Rectal smooth muscle tissue (tissue), 1 donor: Measurements from ENCODE around the gene LARGE1.

Experiments used
- H3K27ac ChIP-seq: one replicate; pipeline ENCODE4 v1.7.0; 2013; ENCODE audit warnings: low read depth, low read length, inconsistent platforms
- H3K27me3 ChIP-seq: one replicate; pipeline ENCODE4 v1.7.0; 2013; ENCODE audit warnings: low read length; ENCODE audit not compliant: control insufficient read depth, insufficient read depth
- H3K36me3 ChIP-seq: one replicate; pipeline ENCODE4 v1.7.0; 2013; ENCODE audit warnings: low read length; ENCODE audit not compliant: control insufficient read depth, insufficient read depth
- H3K4me1 ChIP-seq: one replicate; pipeline ENCODE4 v1.7.0; 2013; ENCODE audit warnings: low read length; ENCODE audit not compliant: control insufficient read depth, insufficient read depth
- H3K4me3 ChIP-seq: one replicate; pipeline ENCODE4 v1.7.0; 2013; ENCODE audit warnings: low read length
- H3K9ac ChIP-seq: one replicate; pipeline ENCODE4 v1.7.0; 2013; ENCODE audit warnings: low read length

LARGE1 gene

GRCh38 chr22:33796494-33796893, 123.8 kb downstream of the LARGE1 start:
- H3K4me3 ChIP-seq = no peak overlapping the region
- no peaks in the 10 kb centered on the region for H3K36me3 ChIP-seq
- peaks cover 8% of the 10 kb centered on the region for H3K4me1 ChIP-seq
- no peaks in the 10 kb centered on the region for H3K27me3 ChIP-seq
- H3K9ac ChIP-seq = no peak overlapping the region
- H3K27ac ChIP-seq = no peak overlapping the region

- Histone ChIP-seq H3K9ac (no peak overlapping the region), H3K4me3 (no peak overlapping the region), H3K27ac (peak overlapping the region; percentile 69)
Measured at GRCh38 chr22:33793475-33793874, 126.8 kb downstream of the LARGE1 start.

DNA sequence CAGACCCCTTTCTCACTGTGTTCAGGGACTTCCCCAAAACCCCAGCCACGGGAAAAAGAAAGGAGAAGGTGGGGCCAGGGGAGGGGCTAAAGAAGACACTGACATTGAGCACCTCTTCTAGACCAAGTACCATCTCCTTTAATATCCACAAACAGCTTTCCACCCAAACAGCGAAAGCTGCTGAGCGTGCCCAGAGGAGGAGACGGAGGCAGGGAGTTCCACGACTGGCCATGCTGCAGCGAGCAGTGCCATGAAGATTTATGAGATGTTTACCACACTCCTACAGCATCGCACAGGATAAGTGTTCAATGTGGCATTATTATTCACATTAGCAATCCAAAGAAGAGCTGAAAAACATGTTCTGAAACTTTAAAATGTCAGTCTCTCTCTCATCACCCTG, 127.4 kb downstream of the LARGE1 start:
- peak overlapping the region; percentile 69 for H3K27ac ChIP-seq

More at GRCh38 chr22:33793475-33793874, 126.8 kb downstream of the LARGE1 start:
- Histone ChIP-seq H3K36me3 (no peaks in the 10 kb centered on the region), H3K27me3 (no peaks in the 10 kb centered on the region), H3K4me1 (peaks cover 8% of the 10 kb centered on the region)

DNA sequence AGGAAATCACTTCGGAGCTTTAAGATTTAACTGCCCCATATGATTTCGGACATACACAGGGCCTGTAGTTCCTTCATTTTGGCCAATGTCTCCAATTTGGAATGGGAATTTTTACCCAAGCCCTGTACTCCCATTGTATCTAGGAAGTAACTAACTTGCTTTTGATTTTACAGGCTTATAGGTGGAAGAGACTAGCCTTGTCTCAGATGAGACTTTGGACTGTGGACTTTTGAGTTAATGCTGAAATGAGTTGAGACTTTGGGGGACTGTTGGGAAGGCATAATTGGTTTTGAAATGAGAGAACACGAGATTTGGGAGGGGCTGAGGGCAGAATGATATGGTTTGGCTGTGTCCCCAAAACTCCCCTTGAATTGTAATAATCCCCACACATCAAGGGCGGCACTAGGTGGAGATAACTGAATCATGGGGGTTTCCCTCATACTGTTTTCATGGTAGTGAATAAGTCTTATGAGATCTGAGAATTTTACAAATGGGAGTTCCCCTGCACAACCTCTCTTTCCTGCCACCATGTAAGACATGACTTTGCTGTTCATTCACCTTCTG, 130.5 kb downstream of the LARGE1 start:
- Histone ChIP-seq H3K4me3 (no peak overlapping the region), H3K9ac (no peak overlapping the region), H3K27me3 (no peaks in the 10 kb centered on the region), H3K36me3 (no peaks in the 10 kb centered on the region), H3K4me1 (peaks cover 15% of the 10 kb centered on the region), H3K27ac (no peak overlapping the region)

More for the DNA sequence above, 127.4 kb downstream of the LARGE1 start:
- Histone ChIP-seq H3K36me3 (no peaks in the 10 kb centered on the region), H3K4me3 (no peak overlapping the region), H3K27me3 (no peaks in the 10 kb centered on the region), H3K9ac (no peak overlapping the region), H3K4me1 (peaks cover 8% of the 10 kb centered on the region)

DNA sequence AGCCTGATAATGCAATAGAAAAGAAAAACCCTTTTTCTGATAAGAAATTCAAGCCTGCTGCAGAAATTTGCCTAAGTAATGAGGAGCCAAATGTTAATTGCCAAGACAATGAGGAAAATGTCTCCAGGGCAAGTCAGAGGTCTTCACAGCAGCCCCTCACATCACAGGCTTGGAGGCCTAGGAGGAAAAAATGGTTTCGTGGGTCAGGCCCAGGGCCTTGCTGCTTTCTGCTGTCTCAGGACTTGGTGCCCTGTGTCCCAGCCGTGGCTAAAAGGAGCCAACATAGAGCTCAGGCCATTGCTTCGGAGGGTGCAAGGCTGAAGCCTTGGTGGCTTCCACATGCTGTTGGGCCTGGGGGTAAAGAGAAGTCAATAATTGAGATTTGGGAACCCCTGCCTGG, 131.3 kb downstream of the LARGE1 start:
- peaks cover 13% of the 10 kb centered on the region for H3K4me1 ChIP-seq
- no peak overlapping the region for H3K9ac ChIP-seq
- no peaks in the 10 kb centered on the region for H3K27me3 ChIP-seq
- no peak overlapping the region for H3K4me3 ChIP-seq
- H3K27ac ChIP-seq = no peak overlapping the region
- no peaks in the 10 kb centered on the region for H3K36me3 ChIP-seq

- no peak overlapping the region for H3K27ac ChIP-seq
- H3K36me3 ChIP-seq = no peaks in the 10 kb centered on the region
- no peak overlapping the region for H3K9ac ChIP-seq
- H3K27me3 ChIP-seq = no peaks in the 10 kb centered on the region
- peaks cover 7% of the 10 kb centered on the region for H3K4me1 ChIP-seq
- H3K4me3 ChIP-seq = no peak overlapping the region
Measured at GRCh38 chr22:33787645-33788456, 132.4 kb downstream of the LARGE1 start.

DNA sequence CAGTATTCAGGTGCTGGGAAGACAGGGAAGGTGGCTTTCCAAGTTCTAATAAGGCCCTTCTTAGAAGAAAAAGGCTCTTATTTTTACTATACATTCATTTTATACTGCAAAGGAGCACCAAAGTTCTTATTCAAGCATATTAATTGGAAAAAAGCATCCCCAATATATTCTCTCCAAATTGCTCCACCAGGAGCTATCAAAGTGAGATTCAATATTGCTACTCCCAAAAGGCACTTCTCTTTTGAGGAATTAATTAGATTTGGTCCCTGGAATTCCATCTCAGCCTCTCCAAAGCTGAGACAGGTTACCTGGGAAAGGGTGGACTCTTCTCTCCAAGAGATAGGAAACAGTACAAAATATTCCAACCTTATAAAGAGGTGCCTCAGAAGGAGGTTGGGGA, 134.1 kb downstream of the LARGE1 start:
- Histone ChIP-seq H3K27me3 (no peaks in the 10 kb centered on the region), H3K4me1 (peaks cover 7% of the 10 kb centered on the region), H3K27ac (no peak overlapping the region)

DNA sequence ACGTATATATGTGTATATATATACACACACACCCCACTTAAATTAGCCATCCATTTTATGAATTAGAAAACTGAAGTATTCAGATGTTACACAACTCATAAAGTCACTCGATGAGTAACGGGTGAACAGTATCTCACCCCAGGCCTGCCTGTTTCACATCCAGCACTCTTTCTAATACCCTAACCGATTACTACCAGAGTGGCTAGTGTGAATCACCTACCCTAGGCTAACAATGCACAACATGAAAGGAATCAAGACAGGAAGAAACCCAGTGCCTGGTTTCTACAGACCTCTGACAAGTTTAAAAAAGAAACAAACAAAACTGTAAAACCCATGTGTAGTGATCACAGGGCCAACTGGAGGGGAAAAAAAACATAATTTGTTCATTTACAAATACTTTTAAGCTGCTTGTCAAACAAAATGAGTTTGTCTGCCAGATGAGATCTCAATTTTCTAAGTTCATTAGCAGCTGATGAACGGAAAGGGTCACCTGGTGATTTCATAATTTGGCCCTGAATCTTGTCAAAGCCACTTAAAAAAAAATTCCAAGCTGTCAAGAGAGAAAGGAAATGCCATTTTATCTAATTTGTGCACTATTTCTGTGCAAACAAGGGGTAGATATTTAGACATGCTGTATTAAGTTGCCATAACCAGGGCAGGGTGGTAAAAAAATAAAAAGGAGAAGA, 134.8 kb downstream of the LARGE1 start:
- Histone ChIP-seq H3K9ac (no peak overlapping the region), H3K4me1 (peaks cover 7% of the 10 kb centered on the region), H3K27ac (no peak overlapping the region), H3K27me3 (no peaks in the 10 kb centered on the region), H3K36me3 (no peaks in the 10 kb centered on the region), H3K4me3 (no peak overlapping the region)

More for the DNA sequence above, 134.1 kb downstream of the LARGE1 start:
- H3K4me3 ChIP-seq = no peak overlapping the region
- no peak overlapping the region for H3K9ac ChIP-seq
- no peaks in the 10 kb centered on the region for H3K36me3 ChIP-seq

DNA sequence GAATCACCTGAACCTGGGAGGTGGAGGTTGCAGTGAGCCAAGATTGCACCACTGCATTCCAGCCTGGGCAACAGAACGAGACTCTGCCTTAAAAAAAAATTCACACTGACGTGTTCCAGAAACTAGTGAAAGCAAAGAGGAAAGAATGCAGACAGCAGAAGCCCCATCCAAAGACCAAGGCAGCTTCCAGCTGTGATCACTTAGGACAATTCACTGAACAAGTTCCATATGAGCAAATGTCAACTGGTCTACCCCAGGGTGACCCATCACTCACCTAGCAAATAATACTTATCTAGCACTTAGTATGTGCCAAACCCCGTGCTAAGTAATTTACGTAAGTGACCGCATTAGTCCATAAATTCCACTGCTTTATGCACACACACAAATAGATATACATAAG, 138.9 kb downstream of the LARGE1 start:
- Histone ChIP-seq H3K9ac (no peak overlapping the region), H3K4me1 (peaks cover 10% of the 10 kb centered on the region), H3K27me3 (no peaks in the 10 kb centered on the region), H3K27ac (no peak overlapping the region), H3K4me3 (no peak overlapping the region), H3K36me3 (no peaks in the 10 kb centered on the region)

GRCh38 chr22:33780531-33781136, 139.6 kb downstream of the LARGE1 start:
- H3K4me1 ChIP-seq = peaks cover 7% of the 10 kb centered on the region
- no peaks in the 10 kb centered on the region for H3K36me3 ChIP-seq
- H3K27ac ChIP-seq = no peak overlapping the region
- no peak overlapping the region for H3K9ac ChIP-seq
- H3K27me3 ChIP-seq = no peaks in the 10 kb centered on the region
- no peak overlapping the region for H3K4me3 ChIP-seq

DNA sequence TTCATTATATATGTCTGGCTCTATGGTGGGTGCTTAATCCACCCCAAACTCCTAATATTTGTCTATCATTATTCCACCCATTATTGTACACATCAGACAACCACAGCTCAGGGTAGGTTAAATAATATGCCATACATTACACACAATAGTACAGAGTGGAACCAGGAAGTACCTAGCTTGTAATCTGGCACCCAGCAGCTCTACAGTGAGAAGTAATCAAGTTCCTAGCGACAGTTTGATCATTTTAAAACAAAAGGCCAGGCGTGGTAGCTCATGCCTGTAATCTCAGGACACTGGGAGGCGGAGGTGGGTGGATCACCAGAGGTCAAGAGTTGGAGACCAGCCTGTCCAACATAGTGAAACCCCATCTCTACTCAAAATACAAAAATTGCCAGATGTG, 141.0 kb downstream of the LARGE1 start:
- Histone ChIP-seq H3K27ac (no peak overlapping the region), H3K4me3 (no peak overlapping the region), H3K36me3 (no peaks in the 10 kb centered on the region), H3K27me3 (no peaks in the 10 kb centered on the region), H3K4me1 (peaks cover 2% of the 10 kb centered on the region), H3K9ac (no peak overlapping the region)

DNA sequence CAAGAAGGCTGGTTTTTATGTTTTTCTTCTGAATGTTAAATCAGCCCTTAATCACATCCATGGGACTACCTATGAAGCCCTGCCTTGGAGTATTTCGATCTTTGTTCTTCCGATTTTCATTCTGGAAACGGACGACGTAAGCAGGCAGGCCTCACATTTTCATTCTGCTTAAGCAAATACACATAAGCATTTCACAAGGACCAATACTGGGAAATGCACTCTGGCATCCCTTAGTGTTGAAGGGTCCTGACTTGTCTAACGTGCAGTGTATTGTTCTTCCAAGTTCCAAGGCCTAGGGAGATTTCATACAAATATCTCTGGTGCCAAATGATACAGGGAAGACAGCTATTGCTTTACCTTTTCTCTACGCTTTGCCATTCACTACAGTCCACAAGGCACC, 143.8 kb downstream of the LARGE1 start:
- Histone ChIP-seq H3K36me3 (no peaks in the 10 kb centered on the region), H3K27me3 (no peaks in the 10 kb centered on the region), H3K27ac (no peak overlapping the region), H3K4me3 (no peak overlapping the region), H3K4me1 (peaks cover 2% of the 10 kb centered on the region), H3K9ac (no peak overlapping the region)
